ENCODE data around the gene UROS.

The UROS gene

GRCh38 chr10:125792342-125793300 lies 30.4 kb downstream of the UROS start:
- TF ChIP-seq EZH2phosphoT487 (IDR thresholded peaks at IDR 0.05; ENCODE audit: borderline replicate concordance) = no peak
- TF ChIP-seq CTCF (conservative IDR thresholded peaks at IDR 0.05; ENCODE audit: low read length) = no peak
- Histone ChIP-seq H3K4me1 (ENCODE audit: insufficient read depth, low read length, poor library complexity, severe bottlenecking) (peaks cover 22% of the 10 kb centered on the region), H3K4me3 (ENCODE audit: low read length, poor library complexity, severe bottlenecking) (no peak overlapping the region), H3K27me3 (ENCODE audit: insufficient read depth, low read length, poor library complexity, severe bottlenecking) (no peaks in the 10 kb centered on the region), H3K4me2 (ENCODE audit: low read depth, low read length, poor library complexity, severe bottlenecking) (no peak overlapping the region), H3K9me3 (ENCODE audit: insufficient read depth, low read depth, low read length) (no peaks in the 10 kb centered on the region), H3K9me2 (replicated peaks; ENCODE audit: low read depth, low read length) (no peaks in the 10 kb centered on the region), H3F3A (ENCODE audit: low read depth) (no peaks in the 10 kb centered on the region), H3K36me3 (ENCODE audit: insufficient read depth, low read length) (peaks cover 9% of the 10 kb centered on the region; the same call in 1 of the 2 replicates), H4K20me1 (ENCODE audit: insufficient read depth, low read length, poor library complexity, severe bottlenecking) (no peaks in the 10 kb centered on the region), H3K79me2 (ENCODE audit: insufficient read depth, low read length) (no peaks in the 10 kb centered on the region), H2AFZ (ENCODE audit: low read length) (no peak overlapping the region), H3K9ac (ENCODE audit: low read depth, low read length, poor library complexity, severe bottlenecking) (no peak overlapping the region)

- no peaks in the 10 kb centered on the region for H3K79me2 ChIP-seq (ENCODE audit: insufficient read depth, low read length)
- H3K36me3 ChIP-seq (ENCODE audit: insufficient read depth, low read length) = no peaks in the 10 kb centered on the region
- H3K4me1 ChIP-seq (ENCODE audit: insufficient read depth, low read length, poor library complexity, severe bottlenecking) = peaks cover 23% of the 10 kb centered on the region
- H2AFZ ChIP-seq (ENCODE audit: low read length) = peak overlapping the region; percentile 82
- peak overlapping the region; percentile 48 for H3K9ac ChIP-seq (ENCODE audit: low read depth, low read length, poor library complexity, severe bottlenecking)
- H3F3A ChIP-seq (ENCODE audit: low read depth) = no peaks in the 10 kb centered on the region
- H3K27me3 ChIP-seq (ENCODE audit: insufficient read depth, low read length, poor library complexity, severe bottlenecking) = no peaks in the 10 kb centered on the region
- no peak for TF ChIP-seq CTCF (conservative IDR thresholded peaks at IDR 0.05; ENCODE audit: low read length)
- no peak for TF ChIP-seq EZH2phosphoT487 (IDR thresholded peaks at IDR 0.05; ENCODE audit: borderline replicate concordance)
- H3K4me2 ChIP-seq (ENCODE audit: low read depth, low read length, poor library complexity, severe bottlenecking) = peak overlapping the region; percentile 80
- H4K20me1 ChIP-seq (ENCODE audit: insufficient read depth, low read length, poor library complexity, severe bottlenecking) = no peaks in the 10 kb centered on the region
- H3K9me3 ChIP-seq (ENCODE audit: insufficient read depth, low read depth, low read length) = no peaks in the 10 kb centered on the region
- peak overlapping the region; percentile 43 for H3K4me3 ChIP-seq (ENCODE audit: low read length, poor library complexity, severe bottlenecking)
- H3K9me2 ChIP-seq (replicated peaks; ENCODE audit: low read depth, low read length) = no peaks in the 10 kb centered on the region
Measured at GRCh38 chr10:125788156-125789034, 34.7 kb downstream of the UROS start.

- Histone ChIP-seq H3K9me3 (ENCODE audit: insufficient read depth, low read depth, low read length) (no peaks in the 10 kb centered on the region), H3K4me2 (ENCODE audit: low read depth, low read length, poor library complexity, severe bottlenecking) (no peak overlapping the region), H3K9ac (ENCODE audit: low read depth, low read length, poor library complexity, severe bottlenecking) (no peak overlapping the region), H2AFZ (ENCODE audit: low read length) (no peak overlapping the region), H3K9me2 (replicated peaks; ENCODE audit: low read depth, low read length) (no peaks in the 10 kb centered on the region), H3K36me3 (ENCODE audit: insufficient read depth, low read length) (no peaks in the 10 kb centered on the region), H3K27me3 (ENCODE audit: insufficient read depth, low read length, poor library complexity, severe bottlenecking) (no peaks in the 10 kb centered on the region), H3K4me3 (ENCODE audit: low read length, poor library complexity, severe bottlenecking) (no peak overlapping the region), H3F3A (ENCODE audit: low read depth) (no peaks in the 10 kb centered on the region), H3K4me1 (ENCODE audit: insufficient read depth, low read length, poor library complexity, severe bottlenecking) (peaks cover 23% of the 10 kb centered on the region), H3K79me2 (ENCODE audit: insufficient read depth, low read length) (no peaks in the 10 kb centered on the region), H4K20me1 (ENCODE audit: insufficient read depth, low read length, poor library complexity, severe bottlenecking) (no peaks in the 10 kb centered on the region)
- TF ChIP-seq CTCF (conservative IDR thresholded peaks at IDR 0.05; ENCODE audit: low read length) = no peak
- no peak for TF ChIP-seq EZH2phosphoT487 (IDR thresholded peaks at IDR 0.05; ENCODE audit: borderline replicate concordance)
Measured at GRCh38 chr10:125785791-125786190, 37.3 kb downstream of the UROS start.

Measured in Loucy (cell line).